H1 (cell line): ENCODE measurements around the gene ADRB2. TPM values are rescaled to one million over a fixed set of nuclear protein-coding genes. Genes with fewer than 3 reads are reported as not detected.

Source experiments
- CTCF ChIA-PET: fragments of 300-600 bp; sonication (Branson Sonifier 250); formaldehyde crosslinking; loops from one replicate; lab custom pipeline; 2021; ENCODE audit not compliant: partially characterized antibody; lab: Charles Lee
- POLR2A ChIA-PET: fragments of 300-600 bp; sonication (Branson Sonifier 250); formaldehyde crosslinking; loops from one replicate; lab custom pipeline; 2021; ENCODE audit warnings: inconsistent platforms; ENCODE audit not compliant: partially characterized antibody; lab: Charles Lee
- DNase-seq, 2 experiments: peaks; one replicate each; pipeline versions ENCODE4 v3.0.0 to v3.0.0-alpha.2; 2010 to 2022; ENCODE audit warnings: low spot score in 2 of 2, low read depth in 1 of 2, mixed read lengths in 1 of 2
- FAIRE-seq: peaks from 2 replicates; lab custom pipeline; 2011; peaks lifted over from hg19 to GRCh38; lab: Jason Lieb, UNC
- H2AFZ ChIP-seq: 2 replicates; pipeline ENCODE4 v1.8.1; 2012; ENCODE audit warnings: low read length, inconsistent platforms
- H2AK5ac ChIP-seq: 2 replicates; pipeline ENCODE4 v1.6.1; 2013; ENCODE audit warnings: low read depth, low read length
- H2BK120ac ChIP-seq: replicated peaks from 2 replicates; pipeline ENCODE3; 2013; ENCODE audit warnings: low read depth, low read length, inconsistent platforms
- H2BK12ac ChIP-seq: 2 replicates; pipeline ENCODE4 v1.6.1; 2013; ENCODE audit warnings: low read depth, low read length
- H2BK15ac ChIP-seq: 2 replicates; pipeline ENCODE4 v1.6.1; 2013; ENCODE audit warnings: low read length
- H2BK20ac ChIP-seq: 2 replicates; pipeline ENCODE4 v1.6.1; 2013; ENCODE audit warnings: low read length
- H2BK5ac ChIP-seq: 2 replicates; pipeline ENCODE4 v1.6.1; 2013; ENCODE audit warnings: low read depth, low read length
- H3K14ac ChIP-seq: 2 replicates; pipeline ENCODE4 v1.6.1; 2013; ENCODE audit warnings: inconsistent platforms; ENCODE audit not compliant: insufficient read length
- H3K18ac ChIP-seq: 2 replicates; pipeline ENCODE4 v1.6.1; 2013; ENCODE audit warnings: low read length; ENCODE audit errors: extremely low read depth
- H3K23ac ChIP-seq: 2 replicates; pipeline ENCODE4 v1.6.1; 2013; ENCODE audit warnings: inconsistent platforms; ENCODE audit not compliant: insufficient read length
- H3K23me2 ChIP-seq: 2 replicates; pipeline ENCODE4 v1.6.1; 2013; ENCODE audit warnings: low read depth, low read length
- H3K27ac ChIP-seq: 2 replicates; pipeline ENCODE4 v1.6.1; 2011; ENCODE audit warnings: low read depth, low read length, inconsistent platforms
- H3K27me3 ChIP-seq, 4 experiments: replicated peaks in 1 of 4; 1 replicate in 1 of 4; 2 replicates in 3 of 4; pipeline versions ENCODE4 v1.6.1 to v1.8.1; 2011 to 2013; ENCODE audit warnings: low read length in 3 of 4, mild to moderate bottlenecking in 3 of 4, inconsistent platforms in 2 of 4, mixed read lengths in 2 of 4, moderate library complexity in 1 of 4; ENCODE audit not compliant: control insufficient read depth in 3 of 4, insufficient read depth in 3 of 4; ENCODE audit errors: extremely low read depth in 1 of 4
- H3K36me3 ChIP-seq, 4 experiments: 2 replicates each; pipeline versions ENCODE4 v1.6.1 to v1.8.1; 2011 to 2013; ENCODE audit warnings: mild to moderate bottlenecking in 4 of 4, low read length in 3 of 4, moderate library complexity in 2 of 4, control low read depth in 1 of 4, inconsistent platforms in 1 of 4; ENCODE audit not compliant: insufficient read depth in 4 of 4, control insufficient read depth in 2 of 4
- H3K4ac ChIP-seq: replicated peaks from 2 replicates; pipeline ENCODE3; 2013; ENCODE audit warnings: low read length, low read depth, mixed read lengths, inconsistent platforms; ENCODE audit not compliant: insufficient read length
- H3K4me1 ChIP-seq, 4 experiments: replicated peaks in 1 of 4; 1 replicate in 1 of 4; 2 replicates in 3 of 4; pipeline versions ENCODE4 v1.6.1 to v1.8.1; 2011 to 2013; ENCODE audit warnings: low read length in 3 of 4, inconsistent platforms in 2 of 4, mixed read lengths in 1 of 4; ENCODE audit not compliant: insufficient read depth in 4 of 4, control insufficient read depth in 3 of 4
- H3K4me2 ChIP-seq, 2 experiments: 2 replicates each; pipeline versions ENCODE4 v1.6.1 to v1.8.1; 2011 to 2013; ENCODE audit warnings: low read depth in 2 of 2, low read length in 2 of 2, control low read depth in 1 of 2, inconsistent platforms in 1 of 2, mild to moderate bottlenecking in 1 of 2; ENCODE audit not compliant: insufficient read depth in 1 of 2
- H3K4me3 ChIP-seq, 4 experiments: fragments of 200-600, 300-600 bp in 1 of 4; sonication (generic), shearing (Covaris generic), sonication (Bioruptor Twin) in 1 of 4; 2 replicates each; pipeline versions ENCODE4 v1.5.1 to v1.8.1; 2011 to 2016; ENCODE audit warnings: low read length in 4 of 4, low read depth in 3 of 4, control low read depth in 2 of 4, inconsistent platforms in 2 of 4, mild to moderate bottlenecking in 2 of 4, mixed read lengths in 1 of 4, moderate library complexity in 1 of 4; ENCODE audit not compliant: insufficient read depth in 2 of 4; ENCODE audit errors: extremely low read depth in 1 of 4
- H3K56ac ChIP-seq: replicated peaks from 2 replicates; pipeline ENCODE3; 2013; ENCODE audit warnings: low read depth, mild to moderate bottlenecking, mixed read lengths, low read length, inconsistent platforms; ENCODE audit not compliant: insufficient read length
- H3K79me1 ChIP-seq: 2 replicates; pipeline ENCODE4 v1.6.1; 2013; ENCODE audit warnings: low read depth, low read length, control low read depth
- H3K79me2 ChIP-seq, 2 experiments: 2 replicates each; pipeline versions ENCODE4 v1.6.1 to v1.8.1; 2012 to 2013; ENCODE audit warnings: low read length in 2 of 2, mild to moderate bottlenecking in 2 of 2, inconsistent platforms in 1 of 2; ENCODE audit not compliant: insufficient read depth in 2 of 2, control insufficient read depth in 1 of 2
- H3K9ac ChIP-seq, 4 experiments: replicated peaks in 1 of 4; 1 replicate in 1 of 4; 2 replicates in 3 of 4; pipeline versions ENCODE4 v1.6.1 to v1.8.1; 2011 to 2013; ENCODE audit warnings: low read depth in 3 of 4, low read length in 3 of 4, control low read depth in 2 of 4, mild to moderate bottlenecking in 2 of 4, moderate library complexity in 2 of 4, inconsistent platforms in 1 of 4; ENCODE audit errors: extremely low read depth in 1 of 4
- H3K9me3 ChIP-seq, 2 experiments: 2 replicates each; pipeline versions ENCODE4 v1.6.1 to v1.8.1; 2012 to 2013; ENCODE audit warnings: mild to moderate bottlenecking in 2 of 2, moderate library complexity in 2 of 2, control low read depth in 1 of 2, inconsistent platforms in 1 of 2, low read depth in 1 of 2, low read length in 1 of 2, mixed read lengths in 1 of 2; ENCODE audit not compliant: insufficient read depth in 2 of 2
- H4K20me1 ChIP-seq, 2 experiments: replicated peaks in 1 of 2; 2 replicates each; pipeline versions ENCODE3 to v1.8.1; 2011 to 2013; ENCODE audit warnings: inconsistent platforms in 2 of 2, low read length in 2 of 2, mild to moderate bottlenecking in 1 of 2; ENCODE audit not compliant: insufficient read depth in 2 of 2, control insufficient read depth in 1 of 2
- H4K5ac ChIP-seq: 2 replicates; pipeline ENCODE4 v1.6.1; 2013; ENCODE audit warnings: low read length, low read depth, mixed read lengths, inconsistent platforms; ENCODE audit not compliant: insufficient read length
- H4K8ac ChIP-seq: 2 replicates; pipeline ENCODE4 v1.8.0; 2013; ENCODE audit warnings: mild to moderate bottlenecking, moderate library complexity, low read length, inconsistent platforms; ENCODE audit not compliant: insufficient read depth; ENCODE audit errors: extremely low read depth
- H4K91ac ChIP-seq: replicated peaks from 2 replicates; pipeline ENCODE3; 2013; ENCODE audit warnings: low read length, mixed read lengths, inconsistent platforms; ENCODE audit not compliant: insufficient read length
- BACH1 ChIP-seq: IDR thresholded peaks from 2 replicates; pipeline ENCODE4 v1.6.1; 2012; ENCODE audit warnings: low read length, improper control_type of control experiment
- KDM1A ChIP-seq: fragments of 200-600, 300-600 bp; sonication (generic); IDR thresholded peaks from 2 replicates; pipeline ENCODE4 v1.7.1; 2016; ENCODE audit warnings: mild to moderate bottlenecking, low read length, borderline replicate concordance
- PHF8 ChIP-seq: fragments of 200-600 bp; sonication (generic); conservative IDR thresholded peaks from 2 replicates; pipeline ENCODE4 v1.7.1; 2012; ENCODE audit warnings: low read depth, mild to moderate bottlenecking, inconsistent platforms, low read length, moderate library complexity
- SP4 ChIP-seq: IDR thresholded peaks from 2 replicates; pipeline ENCODE4 v1.6.1; 2012; ENCODE audit warnings: low read length, inconsistent platforms
- TAF7 ChIP-seq: optimal IDR thresholded peaks from 2 replicates; pipeline ENCODE3; 2011; ENCODE audit warnings: low read depth, mild to moderate bottlenecking, inconsistent platforms, low read length, moderate library complexity, borderline replicate concordance
- YY1 ChIP-seq: IDR thresholded peaks from 2 replicates; pipeline ENCODE4 v1.6.1; 2011; ENCODE audit warnings: low read depth, mild to moderate bottlenecking, low read length
- WGBS, 2 experiments: shearing (Covaris generic) in 1 of 2; methylation state at CpG; one replicate each; pipeline versions ENCODE4 v1.1.6 to v1.1.7; 2013 to 2015; ENCODE audit warnings: low lambda C conversion rate in 2 of 2, mixed read lengths in 2 of 2, inconsistent platforms in 1 of 2, low coverage in 1 of 2, missing lambda C conversion rate in 1 of 2; ENCODE audit not compliant: insufficient replicate concordance in 2 of 2, insufficient coverage in 1 of 2, insufficient read length in 1 of 2; ENCODE audit errors: extremely low coverage in 1 of 2, missing lambda C conversion rate in 1 of 2; 5-methylcytosine and 5-hydroxymethylcytosine counted together
- polyA plus RNA-seq, 7 experiments: library from polyadenylated mRNA; depleted of rRNA in 3 of 7; stranded (reverse) in 5 of 7; unstranded in 2 of 7; fragments of >200 nt in 5 of 7; fragments of 200-250 nt in 2 of 7; gene quantifications; 1 replicate in 5 of 7; 2 replicates in 1 of 7; 4 replicates in 1 of 7; pipeline versions ENCODE4 v1.2.1 to v1.2.3, GENCODE V29; 2011 to 2013; ENCODE audit warnings: missing spikeins in 2 of 7, mixed read lengths in 2 of 7
- total RNA-seq: library from RNA; stranded (reverse); fragmentation: NEBNext Ultra II Directional; extraction: Animal tissue kit (Norgen Biotek cat#: 25700); gene quantifications from 2 replicates; pipeline ENCODE4 v1.2.1, GENCODE V29; 2021

Gene ADRB2
- total and polyA plus RNA-seq, 2 of the 8 experiments (the other 6 are each of a cell fraction or from before 2014, with no cell fraction given), result 0.65 to 0.77 TPM

GRCh38 chr5:148776780-148777179 lies 49.6 kb upstream of the ADRB2 start:
- CTCF ChIA-PET, result interaction anchor here (0.8 to 1.8 kb wide), 4 partner anchors 35 to 235 kb away, joined by 3 to 8 read pairs (median 4); no protein-coding TSS in a partner anchor
- no peak overlapping the region for H2BK15ac ChIP-seq
- H3K36me3 ChIP-seq, result no peaks in the 10 kb centered on the region
- H2BK120ac ChIP-seq, result no peak overlapping the region
- H3K27ac ChIP-seq, result no peak overlapping the region
- H4K5ac ChIP-seq, result no peak overlapping the region
- H3K79me1 ChIP-seq, result no peaks in the 10 kb centered on the region
- no peak overlapping the region for H4K91ac ChIP-seq
- no peak overlapping the region for H2BK5ac ChIP-seq
- H3K4ac ChIP-seq, result no peak overlapping the region
- H3K9ac ChIP-seq, result no peak overlapping the region
- no peak overlapping the region for H3K14ac ChIP-seq
- no peak overlapping the region for H2AK5ac ChIP-seq
- no peak overlapping the region for H3K4me3 ChIP-seq
- no peak overlapping the region for H4K8ac ChIP-seq
- H3K27me3 ChIP-seq, result no peaks in the 10 kb centered on the region
- no peak overlapping the region for H3K23ac ChIP-seq
- no peak overlapping the region for H3K18ac ChIP-seq
- 89% methylated on average over 1 of the region's 1 CpG; no CpG with 5 or more reads in 1 of the 2 experiments for WGBS, 2 experiments
- POLR2A ChIA-PET, result no interaction called here
- no peak overlapping the region for H2AFZ ChIP-seq
- no peak overlapping the region for H2BK20ac ChIP-seq
- H3K79me2 ChIP-seq, result no peaks in the 10 kb centered on the region
- no peak overlapping the region for H3K56ac ChIP-seq
- H3K4me1 ChIP-seq, result 0 out of 7 replicates have a peak, but pooled peaks cover 0 to 2% (median 0%) of the 10 kb centered on the region in 4 experiments
- DNase-seq, result no peak
- H3K23me2 ChIP-seq, result no peaks in the 10 kb centered on the region
- TF ChIP-seq TAF7 (no peak), PHF8 (no peak), YY1 (no peak), SP4 (no peak), KDM1A (no peak), BACH1 (no peak)
- TF ChIP-seq, all 59 proteins: peak for 0
- no peak for FAIRE-seq
- H2BK12ac ChIP-seq, result no peak overlapping the region
- H3K4me2 ChIP-seq, result no peak overlapping the region
- H3K9me3 ChIP-seq, result no peaks in the 10 kb centered on the region
- H4K20me1 ChIP-seq, result no peaks in the 10 kb centered on the region
